Panc1 (cell line): Measurements from ENCODE around the gene PANK4. TPM values are rescaled to one million over a fixed set of nuclear protein-coding genes. Genes with fewer than 3 reads are reported as not detected.

ENCODE experiments used
- ATAC-seq: fragments of 200-7000 bp; cut with Tn5 transposase; 2 replicates; pipeline ENCODE4 v1.9.1; 2020; ENCODE audit warnings: mild to moderate bottlenecking, moderate library complexity
- BruUV-seq: library from RNA; stranded (reverse); fragments of 400-500 nt; replicated peaks from 2 replicates; lab custom pipeline; 2021; lab: Mats Ljungman, UMichigan
- CTCF ChIA-PET: fragments of 300-600 bp; sonication (Branson Sonifier 250); formaldehyde crosslinking; loops from one replicate; lab custom pipeline; 2022; ENCODE audit warnings: antibody characterized with exemption; lab: Charles Lee
- POLR2A ChIA-PET: fragments of 300-600 bp; sonication (Branson Sonifier 250); formaldehyde crosslinking; loops from one replicate; lab custom pipeline; 2022; ENCODE audit warnings: antibody characterized with exemption; lab: Charles Lee
- DNase-seq: peaks from one replicate; pipeline ENCODE4 v3.0.0-alpha.2; 2010; ENCODE audit warnings: low read depth, low spot score
- H3K27ac ChIP-seq: 2 replicates; pipeline ENCODE4 v1.5.1; 2011; ENCODE audit warnings: mild to moderate bottlenecking, low read length, inconsistent platforms
- H3K27me3 ChIP-seq: fragments of 200-500 bp; sonication (Bioruptor generic); 2 replicates; pipeline ENCODE4 v1.6.0; 2014; ENCODE audit warnings: low read length, inconsistent platforms; ENCODE audit not compliant: control insufficient read depth, insufficient read depth
- H3K36me3 ChIP-seq: fragments of 200-500 bp; sonication (Bioruptor generic); 2 replicates; pipeline ENCODE4 v1.5.1; 2014; ENCODE audit warnings: inconsistent platforms, mild to moderate bottlenecking, low read length, moderate library complexity; ENCODE audit not compliant: control insufficient read depth, insufficient read depth
- H3K4me1 ChIP-seq: 2 replicates; pipeline ENCODE4 v1.5.1; 2011; ENCODE audit warnings: inconsistent platforms, mild to moderate bottlenecking, low read length, moderate library complexity; ENCODE audit not compliant: control insufficient read depth, insufficient read depth
- H3K4me3 ChIP-seq, 2 experiments: 2 replicates each; pipeline ENCODE4 v1.5.1; 2011 to 2012; ENCODE audit warnings: low read depth in 2 of 2, low read length in 2 of 2, mild to moderate bottlenecking in 2 of 2, inconsistent platforms in 1 of 2, moderate library complexity in 1 of 2
- H3K9me3 ChIP-seq: fragments of 200-500 bp; sonication (Bioruptor generic); 2 replicates; pipeline ENCODE4 v1.5.1; 2014; ENCODE audit warnings: low read depth, mild to moderate bottlenecking, inconsistent platforms, low read length, moderate library complexity; ENCODE audit not compliant: control insufficient read depth, insufficient read depth
- POLR2AphosphoS5 ChIP-seq: IDR thresholded peaks from 2 replicates; pipeline ENCODE4 v1.6.1; 2012; ENCODE audit warnings: mild to moderate bottlenecking, low read depth, low read length, moderate library complexity
- SIN3A ChIP-seq: IDR thresholded peaks from 2 replicates; pipeline ENCODE4 v1.6.1; 2012; ENCODE audit warnings: low read depth, mild to moderate bottlenecking, low read length, moderate library complexity, borderline replicate concordance; ENCODE audit not compliant: insufficient read depth
- TCF7L2 ChIP-seq: IDR thresholded peaks from 2 replicates; pipeline ENCODE4 v1.6.1; 2011; ENCODE audit warnings: mild to moderate bottlenecking, low read depth, low read length, inconsistent platforms
- in situ Hi-C: cut with HindIII; loops from 2 replicates; pipeline ENCODE4 v1.10.0; 2016; ENCODE audit warnings: low sequenced_read_pairs, low pct_unique_long_range_greater_than_20kb
- intact Hi-C: fragments of 100-400 bp; cut with micrococcal nuclease; formaldehyde crosslinking; loops from one replicate; pipeline ENCODE4 v1.10.0; 2022; ENCODE audit not compliant: unreplicated experiment
- total RNA-seq: library from RNA; stranded (reverse); gene quantifications from one replicate; pipeline ENCODE4 v1.2.1, GENCODE V29; 2021; ENCODE audit not compliant: unreplicated experiment
- TF ChIP-seq, protein P1 (sequence below), 2 experiments: IDR thresholded peaks; 2 replicates each; pipeline ENCODE4 v1.6.1; 2011 to 2012; ENCODE audit warnings: low read depth in 2 of 2, control low read depth in 1 of 2, low read length in 1 of 2, mild to moderate bottlenecking in 1 of 2, moderate library complexity in 1 of 2; ENCODE audit not compliant: insufficient read depth in 1 of 2
- TF ChIP-seq, protein P2 (sequence below): fragments of 450-650 bp; IDR thresholded peaks from 2 replicates; pipeline ENCODE4 v1.5.1; 2017; ENCODE audit warnings: mild to moderate bottlenecking

PANK4 gene
- total RNA-seq, 1 experiment from 2014 or later, result 35.9 TPM

DNA sequence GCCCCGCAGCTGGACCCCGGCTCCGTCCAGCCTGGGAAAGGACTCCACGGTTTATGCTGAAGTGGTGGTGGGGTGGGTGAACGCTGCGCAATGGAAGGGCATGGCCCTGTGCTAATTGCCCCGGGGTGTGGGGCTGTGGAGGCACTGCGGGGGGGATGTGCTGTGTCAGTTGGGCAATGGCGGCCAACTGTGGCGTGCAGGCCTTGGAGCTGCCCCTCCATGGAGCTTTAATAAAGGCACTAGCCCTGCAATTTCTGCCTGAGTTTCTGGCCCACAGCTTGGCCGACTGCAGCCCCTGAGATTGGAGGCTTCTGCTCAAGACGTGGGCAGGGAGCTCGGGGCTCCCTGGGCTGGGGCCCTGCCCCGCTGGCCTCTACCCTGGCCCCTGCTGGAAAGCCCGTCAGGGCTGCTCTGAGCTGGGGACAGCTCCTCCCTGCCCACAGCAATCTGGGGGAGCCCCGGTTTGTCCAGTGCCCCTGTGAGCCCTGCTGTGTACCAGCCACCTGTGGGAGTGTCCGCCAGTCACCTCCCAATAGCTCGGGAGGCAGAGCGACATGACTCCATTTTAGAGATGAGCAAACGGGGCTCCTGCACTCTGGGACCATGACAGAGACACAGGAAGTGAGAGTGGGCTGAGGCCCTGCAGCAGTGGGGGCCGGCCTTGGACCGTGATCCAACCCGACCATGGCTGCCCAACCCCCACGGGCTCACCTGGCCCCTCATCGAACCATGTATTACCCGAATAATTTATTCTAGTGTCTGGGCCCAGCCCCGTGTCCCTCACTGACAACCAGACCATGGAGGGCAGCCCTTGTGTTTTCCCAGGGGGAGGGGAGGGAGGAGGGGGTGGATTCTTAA, 21.0 kb upstream of the PANK4 start:
- H3K4me1 ChIP-seq, result peaks cover 52% of the 10 kb centered on the region
- peak overlapping the region; percentile 79 for H3K27ac ChIP-seq
- DNase-seq, result no peak
- H3K27me3 ChIP-seq, result no peaks in the 10 kb centered on the region
- peak overlapping the region; percentile 60 to 76 for H3K4me3 ChIP-seq
- no peaks in the 10 kb centered on the region for H3K36me3 ChIP-seq
- ATAC-seq, result no peak
- intact Hi-C loops (loop anchor here (2.0 to 10.0 kb wide), 2 partner anchors 83 to 135 kb away; partner anchors contain the start of gene PEX10), in situ Hi-C loops (no loop called here)
- no peaks in the 10 kb centered on the region for H3K9me3 ChIP-seq
- no peak for TF ChIP-seq SIN3A
- TF ChIP-seq POLR2AphosphoS5, result 0 out of 2 replicates have a peak, but pooled peaks have one; percentile 21
- no peak for TF ChIP-seq TCF7L2
- CTCF ChIA-PET, result interaction anchor here (0.6 to 1.8 kb wide), 5 partner anchors 9 to 156 kb away, joined by 3 to 7 read pairs (median 3); partner anchors contain the start of genes MORN1 and RER1
- POLR2A ChIA-PET, result no interaction called here
- no TSS peak for BruUV-seq

DNA sequence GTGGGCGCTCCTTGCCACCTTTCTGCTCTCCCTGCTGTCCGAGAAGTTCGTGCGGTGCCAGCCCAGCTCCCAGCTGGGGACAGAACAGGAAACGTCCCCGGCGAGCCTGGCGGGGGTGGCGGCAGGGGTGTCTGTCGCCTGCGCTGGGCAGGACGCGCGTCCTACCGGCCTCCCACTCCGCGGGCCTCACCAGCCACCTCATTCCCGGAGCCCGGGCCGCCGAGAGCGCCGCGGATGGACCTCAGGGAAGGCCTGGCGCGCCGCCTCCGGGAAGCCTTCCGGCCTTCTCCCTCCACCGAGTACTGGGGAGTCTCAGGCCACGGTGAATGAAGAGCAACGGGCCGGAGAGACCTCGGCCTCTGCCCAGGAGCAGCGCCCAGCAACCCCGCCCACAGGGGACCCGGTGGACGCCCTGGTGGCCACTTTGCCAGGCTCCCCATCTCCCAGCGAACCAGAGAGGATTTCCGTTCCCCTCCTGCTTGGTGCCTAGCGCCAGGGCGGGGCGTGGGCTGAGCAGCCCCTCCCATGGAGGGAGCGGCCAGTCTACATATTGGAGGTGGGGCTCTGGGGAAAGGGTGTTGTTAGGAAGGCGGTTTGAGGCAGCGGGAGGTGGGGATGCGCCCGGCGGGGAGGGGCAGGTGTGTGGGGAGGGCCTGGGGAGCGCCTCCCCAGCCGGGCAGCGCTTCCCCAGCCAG, 20.3 kb upstream of the PANK4 start:
- peak overlapping the region; percentile 60 to 76 for H3K4me3 ChIP-seq
- ATAC-seq, result peak; percentile 73
- BruUV-seq, result TSS peak; percentile 70
- POLR2A ChIA-PET, result no interaction called here
- in situ Hi-C loops (no loop called here), intact Hi-C loops (loop anchor here (2.0 to 10.0 kb wide), 2 partner anchors 82 to 134 kb away; partner anchors contain the start of gene PEX10)
- H3K36me3 ChIP-seq, result no peaks in the 10 kb centered on the region
- DNase-seq, result no peak
- CTCF ChIA-PET, result interaction anchor here (0.6 to 1.8 kb wide), 5 partner anchors 9 to 155 kb away, joined by 3 to 7 read pairs (median 3); partner anchors contain the start of genes MORN1 and RER1
- H3K27ac ChIP-seq, result peak overlapping the region; percentile 79
- H3K9me3 ChIP-seq, result no peaks in the 10 kb centered on the region
- H3K4me1 ChIP-seq, result peaks cover 55% of the 10 kb centered on the region
- no peaks in the 10 kb centered on the region for H3K27me3 ChIP-seq
- no peak; the same call in 1 of the 2 replicates for TF ChIP-seq POLR2AphosphoS5
- TF ChIP-seq, protein P1, sequence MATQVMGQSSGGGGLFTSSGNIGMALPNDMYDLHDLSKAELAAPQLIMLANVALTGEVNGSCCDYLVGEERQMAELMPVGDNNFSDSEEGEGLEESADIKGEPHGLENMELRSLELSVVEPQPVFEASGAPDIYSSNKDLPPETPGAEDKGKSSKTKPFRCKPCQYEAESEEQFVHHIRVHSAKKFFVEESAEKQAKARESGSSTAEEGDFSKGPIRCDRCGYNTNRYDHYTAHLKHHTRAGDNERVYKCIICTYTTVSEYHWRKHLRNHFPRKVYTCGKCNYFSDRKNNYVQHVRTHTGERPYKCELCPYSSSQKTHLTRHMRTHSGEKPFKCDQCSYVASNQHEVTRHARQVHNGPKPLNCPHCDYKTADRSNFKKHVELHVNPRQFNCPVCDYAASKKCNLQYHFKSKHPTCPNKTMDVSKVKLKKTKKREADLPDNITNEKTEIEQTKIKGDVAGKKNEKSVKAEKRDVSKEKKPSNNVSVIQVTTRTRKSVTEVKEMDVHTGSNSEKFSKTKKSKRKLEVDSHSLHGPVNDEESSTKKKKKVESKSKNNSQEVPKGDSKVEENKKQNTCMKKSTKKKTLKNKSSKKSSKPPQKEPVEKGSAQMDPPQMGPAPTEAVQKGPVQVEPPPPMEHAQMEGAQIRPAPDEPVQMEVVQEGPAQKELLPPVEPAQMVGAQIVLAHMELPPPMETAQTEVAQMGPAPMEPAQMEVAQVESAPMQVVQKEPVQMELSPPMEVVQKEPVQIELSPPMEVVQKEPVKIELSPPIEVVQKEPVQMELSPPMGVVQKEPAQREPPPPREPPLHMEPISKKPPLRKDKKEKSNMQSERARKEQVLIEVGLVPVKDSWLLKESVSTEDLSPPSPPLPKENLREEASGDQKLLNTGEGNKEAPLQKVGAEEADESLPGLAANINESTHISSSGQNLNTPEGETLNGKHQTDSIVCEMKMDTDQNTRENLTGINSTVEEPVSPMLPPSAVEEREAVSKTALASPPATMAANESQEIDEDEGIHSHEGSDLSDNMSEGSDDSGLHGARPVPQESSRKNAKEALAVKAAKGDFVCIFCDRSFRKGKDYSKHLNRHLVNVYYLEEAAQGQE (IDR thresholded peaks at IDR 0.05; ENCODE audit: insufficient read depth in 1 of 2, low read depth in 2 of 2, low read length in 1 of 2), result no peak
- no peak for TF ChIP-seq TCF7L2
- 0 out of 2 replicates have a peak, but pooled peaks have one; percentile 33 for TF ChIP-seq SIN3A
- TF ChIP-seq, protein P2, sequence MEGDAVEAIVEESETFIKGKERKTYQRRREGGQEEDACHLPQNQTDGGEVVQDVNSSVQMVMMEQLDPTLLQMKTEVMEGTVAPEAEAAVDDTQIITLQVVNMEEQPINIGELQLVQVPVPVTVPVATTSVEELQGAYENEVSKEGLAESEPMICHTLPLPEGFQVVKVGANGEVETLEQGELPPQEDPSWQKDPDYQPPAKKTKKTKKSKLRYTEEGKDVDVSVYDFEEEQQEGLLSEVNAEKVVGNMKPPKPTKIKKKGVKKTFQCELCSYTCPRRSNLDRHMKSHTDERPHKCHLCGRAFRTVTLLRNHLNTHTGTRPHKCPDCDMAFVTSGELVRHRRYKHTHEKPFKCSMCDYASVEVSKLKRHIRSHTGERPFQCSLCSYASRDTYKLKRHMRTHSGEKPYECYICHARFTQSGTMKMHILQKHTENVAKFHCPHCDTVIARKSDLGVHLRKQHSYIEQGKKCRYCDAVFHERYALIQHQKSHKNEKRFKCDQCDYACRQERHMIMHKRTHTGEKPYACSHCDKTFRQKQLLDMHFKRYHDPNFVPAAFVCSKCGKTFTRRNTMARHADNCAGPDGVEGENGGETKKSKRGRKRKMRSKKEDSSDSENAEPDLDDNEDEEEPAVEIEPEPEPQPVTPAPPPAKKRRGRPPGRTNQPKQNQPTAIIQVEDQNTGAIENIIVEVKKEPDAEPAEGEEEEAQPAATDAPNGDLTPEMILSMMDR, result peak; percentile 22
